SKM-1 (cell line): ENCODE data around the gene SLC25A48.

Experiments used
- DNase-seq: peaks from one replicate; lab custom pipeline; 2025; ENCODE audit not compliant: unreplicated experiment; lab: John Stamatoyannopoulos, UW

Gene SLC25A48, protein sequence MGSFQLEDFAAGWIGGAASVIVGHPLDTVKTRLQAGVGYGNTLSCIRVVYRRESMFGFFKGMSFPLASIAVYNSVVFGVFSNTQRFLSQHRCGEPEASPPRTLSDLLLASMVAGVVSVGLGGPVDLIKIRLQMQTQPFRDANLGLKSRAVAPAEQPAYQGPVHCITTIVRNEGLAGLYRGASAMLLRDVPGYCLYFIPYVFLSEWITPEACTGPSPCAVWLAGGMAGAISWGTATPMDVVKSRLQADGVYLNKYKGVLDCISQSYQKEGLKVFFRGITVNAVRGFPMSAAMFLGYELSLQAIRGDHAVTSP

DNA sequence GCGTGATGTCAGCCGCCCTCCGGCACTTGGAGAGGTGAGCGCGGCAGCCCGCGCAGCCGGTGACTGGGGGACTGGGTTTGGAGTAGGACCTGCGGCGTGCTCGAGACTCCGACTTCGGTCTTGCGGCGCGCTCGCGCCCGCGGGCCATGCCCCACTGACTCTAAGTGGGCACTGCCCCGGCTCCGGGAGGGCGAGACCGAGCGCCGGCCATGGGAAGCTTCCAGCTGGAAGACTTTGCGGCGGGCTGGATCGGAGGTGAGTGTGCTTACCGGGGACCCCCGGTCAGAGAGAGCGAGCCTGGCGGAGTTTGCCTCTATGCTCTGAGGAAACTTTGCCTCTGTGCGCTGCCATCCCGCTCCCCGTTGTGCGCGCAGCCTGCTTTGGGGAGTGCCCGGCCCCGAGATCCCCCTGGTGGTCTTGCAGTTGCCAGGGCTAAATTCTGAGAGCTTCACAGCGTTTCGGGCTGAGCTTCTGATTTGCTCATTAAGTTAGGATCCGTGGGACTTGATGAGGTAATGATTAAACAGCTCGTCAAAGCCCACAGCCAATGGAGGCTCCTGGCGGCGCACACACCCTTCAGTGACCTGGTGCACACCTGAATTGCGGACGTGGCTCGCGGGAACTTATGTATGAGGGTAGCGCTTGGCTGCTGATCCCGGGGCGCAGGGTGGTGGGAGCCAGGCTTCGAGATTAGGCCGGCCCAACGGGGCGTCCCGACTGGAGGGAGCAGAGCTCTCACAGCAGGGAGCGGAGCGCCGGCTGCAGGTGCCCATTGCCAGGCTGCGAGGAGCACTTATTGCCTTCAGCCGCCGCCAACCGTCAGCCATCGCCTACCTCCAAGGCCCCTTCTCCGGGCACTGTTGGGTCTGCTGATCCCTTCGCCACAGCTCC, at the start of gene SLC25A48:
SLC25A48 (plus strand) TSS at position 25 of the 891 bp plus-strand sequence; CDS start at position 210, 185 bp downstream.
- DNase-seq, result peak; percentile 37

GRCh38 chr5:135800656-135801055, 33.8 kb upstream of the SLC25A48 start:
- DNase-seq, result no peak

DNA sequence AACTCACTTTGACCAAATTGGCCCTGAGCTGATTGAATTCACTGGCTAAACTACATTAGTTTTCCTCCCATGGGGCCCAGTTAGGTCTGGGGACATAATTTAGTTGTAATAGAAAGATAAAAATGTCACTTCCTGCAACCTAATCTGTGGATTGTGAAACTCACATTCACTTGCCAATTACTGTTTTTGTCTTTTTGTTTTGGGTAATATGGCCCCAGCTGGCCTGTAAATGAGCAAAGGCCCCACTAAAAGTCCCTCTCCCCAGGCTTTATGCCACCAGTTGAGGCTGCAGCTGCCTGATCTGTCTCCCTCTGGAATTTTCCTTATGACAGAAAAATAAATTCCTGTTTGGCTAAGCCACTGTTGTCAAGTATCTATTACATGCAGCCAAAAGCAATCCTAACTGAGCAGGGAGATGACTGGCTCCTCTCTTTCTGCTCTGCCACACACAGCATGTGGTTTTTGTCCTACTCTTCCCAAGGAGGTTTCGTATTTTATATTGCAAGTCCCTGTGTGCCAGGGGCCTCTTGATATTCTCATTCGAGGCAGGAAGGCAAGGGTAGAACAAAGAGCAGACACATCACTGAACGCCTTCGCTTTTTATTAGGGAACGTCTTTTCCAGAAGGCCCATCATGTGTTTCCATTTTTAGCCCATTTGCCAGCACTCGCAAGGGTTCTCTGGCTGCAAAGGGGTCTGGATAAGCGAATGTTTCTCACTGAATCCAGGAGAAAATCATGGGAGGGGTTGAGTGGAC, 24.1 kb upstream of the SLC25A48 start:
- no peak for DNase-seq

- no peak for DNase-seq
These were observed 23.5 kb upstream of the SLC25A48 start for GRCh38 chr5:135811007-135811406.

DNA sequence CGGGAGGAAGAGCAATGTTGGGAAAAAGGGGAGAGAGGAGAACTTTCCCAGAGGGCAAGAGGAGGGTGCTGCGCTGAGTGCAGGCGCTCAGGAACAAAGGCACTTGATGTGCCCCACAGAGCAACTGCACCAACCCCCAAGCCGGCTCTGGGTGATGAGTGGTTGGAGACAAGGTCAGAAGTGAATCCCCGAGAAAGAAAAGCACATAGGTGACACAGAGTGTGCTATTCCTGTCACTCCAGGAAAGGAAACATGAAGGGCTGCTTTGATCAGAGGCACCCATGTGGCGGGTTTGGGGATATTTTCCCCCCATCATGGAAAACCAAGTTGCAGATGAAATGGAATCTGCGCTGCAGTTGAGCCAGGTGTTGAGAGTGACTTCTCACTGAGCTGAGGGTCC, 20.7 kb upstream of the SLC25A48 start:
- no peak for DNase-seq

GRCh38 chr5:135814316-135814715, 20.1 kb upstream of the SLC25A48 start:
- DNase-seq, result no peak

GRCh38 chr5:135814812-135815211, 19.7 kb upstream of the SLC25A48 start:
- no peak for DNase-seq

DNA sequence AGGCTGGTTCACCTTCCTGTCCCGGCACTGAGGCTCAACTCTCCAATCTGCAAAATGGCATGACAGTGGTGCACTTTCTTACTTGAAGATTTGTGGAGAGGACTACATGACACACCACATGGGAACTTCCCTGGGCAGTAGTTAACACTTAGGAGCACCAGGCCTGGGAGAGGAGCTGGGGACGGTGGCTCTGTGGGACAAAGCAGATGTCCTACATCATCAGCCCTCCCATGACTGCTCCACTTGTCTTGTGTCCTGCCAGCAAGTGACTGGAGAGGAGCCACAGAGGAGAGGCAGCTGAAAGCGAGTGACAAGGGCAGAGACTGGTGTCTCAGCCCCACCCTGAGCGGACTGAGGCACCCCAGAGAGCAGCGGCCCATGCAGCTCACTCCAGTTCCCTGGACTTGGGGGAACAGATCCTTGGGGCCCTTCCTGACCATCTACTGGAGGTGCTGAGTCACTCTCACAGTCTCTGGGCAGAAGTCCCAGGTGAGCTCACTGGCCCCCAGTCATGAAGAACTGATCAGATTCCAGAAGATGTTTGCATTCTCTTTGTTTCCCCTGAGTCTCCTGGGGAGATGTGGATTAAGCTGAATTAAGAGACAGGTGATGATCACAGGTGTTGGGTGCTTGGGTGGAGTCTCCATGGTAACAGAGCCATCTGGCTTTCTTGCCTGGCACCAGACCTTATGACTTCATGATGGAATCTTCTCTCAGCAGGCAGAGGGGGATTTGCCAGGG, 13.2 kb upstream of the SLC25A48 start:
- no peak for DNase-seq

DNA sequence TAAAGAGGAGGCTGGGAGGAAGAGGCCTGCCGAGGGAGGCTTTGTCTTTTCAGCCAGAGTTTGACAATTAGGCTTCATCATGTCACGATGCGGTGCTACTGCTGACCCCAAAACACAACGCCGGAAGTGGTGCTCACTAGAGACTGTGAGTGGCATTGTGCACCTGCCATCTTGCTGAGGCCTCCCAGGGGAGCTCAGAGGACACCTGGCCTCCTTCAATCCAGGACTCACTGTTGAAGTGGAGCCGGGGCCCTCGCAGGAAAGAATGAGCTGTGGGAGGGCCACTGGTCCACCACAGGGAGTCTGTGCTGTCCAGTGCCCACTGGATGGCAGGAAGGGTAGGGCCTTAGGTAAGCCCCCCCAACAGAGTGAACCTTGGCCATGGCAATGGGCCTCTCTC, 12.7 kb upstream of the SLC25A48 start:
- no peak for DNase-seq

DNA sequence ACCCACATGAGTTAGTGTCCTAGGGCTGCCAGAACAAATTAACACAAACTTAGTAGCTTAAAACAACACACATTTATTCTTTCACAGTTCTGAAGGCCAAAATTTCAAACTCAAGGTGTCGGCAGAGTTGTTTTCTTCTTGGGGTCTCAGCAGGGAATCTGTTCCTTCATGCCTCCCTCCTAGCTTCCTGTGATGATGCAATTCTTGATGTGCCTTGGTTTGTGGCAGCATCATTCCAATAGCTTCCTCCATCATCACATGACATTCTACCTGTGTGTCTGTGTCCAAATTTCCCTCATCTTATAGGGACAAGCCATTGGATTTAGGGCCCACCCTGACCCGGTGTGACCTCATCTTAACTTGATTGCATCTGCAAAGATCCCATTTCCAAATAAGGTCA, 12.2 kb upstream of the SLC25A48 start:
- DNase-seq, result no peak

- no peak for DNase-seq
These were observed 11.5 kb upstream of the SLC25A48 start for GRCh38 chr5:135822959-135823358.

GRCh38 chr5:135823881-135824280, 10.6 kb upstream of the SLC25A48 start:
- DNase-seq, result no peak

- no peak for DNase-seq
These were observed 9.9 kb upstream of the SLC25A48 start for GRCh38 chr5:135824541-135825041.

DNA sequence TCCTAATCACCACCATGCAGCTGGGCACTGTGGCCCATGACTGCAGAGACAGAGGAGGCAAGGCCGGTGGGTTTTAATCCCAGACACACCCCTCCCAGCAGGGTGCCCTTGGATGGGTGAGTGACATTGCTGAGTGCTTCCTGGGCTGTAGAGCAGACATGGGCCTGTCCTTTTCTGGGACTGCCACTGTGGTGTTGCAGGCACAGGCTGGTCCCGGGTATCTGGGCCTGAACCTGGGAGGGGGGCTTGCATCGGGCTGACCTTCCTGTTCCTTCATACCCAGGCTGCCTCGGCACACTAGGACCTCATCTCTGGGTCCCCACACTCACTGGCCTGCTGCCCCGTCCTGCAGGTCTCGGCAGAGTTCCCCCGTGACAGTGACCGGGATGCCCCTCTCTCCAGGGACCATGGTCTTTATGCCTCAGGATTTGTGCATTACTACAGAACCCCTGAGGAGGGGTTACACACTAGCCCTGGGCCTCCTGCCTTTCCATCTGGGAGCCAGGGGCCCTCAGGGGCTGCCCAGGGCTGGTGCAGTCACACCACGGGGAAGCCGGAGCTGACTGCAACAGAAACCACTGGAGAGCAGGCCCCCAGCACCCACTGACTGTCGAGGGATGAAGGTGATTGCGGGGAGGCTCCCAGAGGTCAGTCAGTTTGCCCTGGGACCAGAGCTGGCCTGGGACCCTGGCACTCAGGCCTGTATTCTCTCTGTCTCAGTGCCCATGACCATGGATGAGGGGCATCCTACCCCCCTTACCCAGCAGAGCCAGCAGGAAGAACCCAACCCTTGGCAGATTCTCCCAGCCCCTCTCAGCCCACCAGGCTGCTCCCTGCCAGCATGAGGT, 8.9 kb upstream of the SLC25A48 start:
- no peak for DNase-seq

DNA sequence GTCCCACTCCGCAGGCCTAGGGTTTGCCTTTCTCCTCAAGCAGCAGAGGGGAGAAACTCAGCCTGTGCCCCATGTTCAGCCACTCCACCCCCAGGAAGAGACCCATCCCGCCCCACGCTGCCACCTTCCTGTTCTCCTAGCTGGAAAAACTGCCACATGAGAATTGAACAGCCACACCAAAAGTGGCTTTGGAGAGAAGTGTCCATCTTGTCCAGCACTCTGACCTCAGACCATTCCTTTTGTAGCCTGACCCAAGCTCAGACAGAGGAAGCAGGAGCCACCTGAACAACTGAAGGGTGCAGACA, 8.3 kb upstream of the SLC25A48 start:
- DNase-seq, result no peak

DNA sequence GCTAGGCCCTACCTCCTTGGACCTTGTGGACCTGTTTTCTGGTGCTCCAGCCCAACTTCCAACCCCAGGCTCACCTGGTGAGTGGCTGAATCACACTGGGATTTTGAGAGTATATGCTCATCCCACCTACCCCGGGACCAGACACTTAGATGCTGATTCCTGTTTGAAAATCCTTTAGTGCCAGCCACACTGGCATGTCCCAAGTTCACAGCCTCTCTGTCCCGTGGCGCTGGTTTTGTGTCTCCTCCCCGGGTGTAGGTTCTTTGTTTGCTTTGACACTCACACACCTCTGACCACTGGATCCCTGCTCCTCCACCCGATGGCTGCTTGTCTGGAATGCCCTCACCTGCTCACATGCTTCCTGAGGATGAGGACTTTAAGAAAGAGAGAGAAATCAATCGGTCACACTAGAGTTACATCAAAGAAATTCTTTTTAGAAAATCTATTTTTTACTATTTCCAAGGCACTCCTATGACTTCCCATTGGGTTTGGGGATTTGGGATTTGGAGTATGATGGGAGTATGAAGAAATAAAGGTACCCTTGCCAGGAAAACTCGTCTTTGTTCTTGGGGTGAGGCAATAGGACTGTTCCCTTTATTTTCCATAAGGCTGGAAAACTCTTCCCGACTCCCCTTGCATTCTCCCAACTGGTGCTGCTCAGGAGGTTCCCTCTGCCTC, 7.3 kb upstream of the SLC25A48 start:
- DNase-seq, result no peak

DNA sequence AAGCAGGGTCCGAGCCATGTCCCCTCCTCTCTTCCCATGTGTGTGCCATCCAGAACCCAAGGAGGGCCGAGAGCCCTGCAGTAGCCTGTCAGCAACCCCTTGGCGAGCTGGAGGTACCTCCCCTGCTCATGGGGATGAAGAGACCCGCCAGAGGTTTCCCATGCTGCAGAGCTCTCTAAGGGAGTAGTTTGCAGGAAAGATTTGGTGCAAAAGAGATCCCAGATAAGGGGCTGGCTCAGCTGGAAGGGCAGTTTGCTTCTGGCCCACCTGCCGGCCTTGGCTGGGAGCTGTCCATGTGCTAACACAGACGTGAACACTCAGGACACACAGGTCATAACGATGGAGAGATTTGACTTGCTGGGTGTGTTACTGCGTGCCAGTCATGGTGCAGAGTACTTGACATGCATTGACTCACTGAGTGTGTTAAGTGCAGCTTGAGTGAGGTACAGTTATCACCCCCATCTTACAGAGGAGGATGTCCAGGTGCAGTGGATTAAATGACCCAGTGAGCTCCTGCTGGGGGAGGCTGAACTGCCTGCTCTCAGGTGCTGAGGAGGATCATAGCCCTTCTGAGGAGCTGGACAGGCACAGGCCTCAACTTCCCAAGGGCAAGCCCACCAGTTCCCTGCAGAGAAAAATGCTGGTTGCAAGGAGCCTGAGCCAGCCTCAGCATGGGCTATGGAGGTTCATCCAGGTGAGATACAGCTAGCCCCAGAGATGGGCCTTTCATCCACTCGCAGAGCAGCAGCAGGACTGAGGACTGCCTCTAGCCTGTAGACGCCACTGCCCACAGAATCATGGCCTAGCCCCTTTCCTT, 6.3 kb upstream of the SLC25A48 start:
- DNase-seq, result no peak

DNA sequence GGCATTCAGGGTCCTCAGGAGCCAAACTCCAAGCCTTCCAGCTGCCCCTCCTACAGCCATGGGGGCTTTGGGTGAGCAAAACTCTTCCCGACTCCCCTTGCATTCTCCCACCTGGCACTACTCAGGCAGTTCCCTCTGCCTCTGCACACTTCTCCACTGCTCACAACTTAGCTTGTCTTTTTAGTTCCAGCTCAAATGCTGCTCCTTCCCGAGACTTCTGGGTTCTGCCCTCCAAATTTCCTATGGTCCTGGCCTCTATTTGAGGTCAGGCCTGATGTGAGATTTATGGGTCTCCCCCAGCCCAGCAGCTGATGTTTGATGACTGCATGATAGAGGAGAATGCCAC, 5.7 kb upstream of the SLC25A48 start:
- DNase-seq, result no peak

GRCh38 chr5:135829179-135829578, 5.3 kb upstream of the SLC25A48 start:
- no peak for DNase-seq
